HG03460 (cell line): ENCODE data around the gene RHOBTB3.
"Not testable (repeated sequence)": the region's sequence is repeated elsewhere in the genome, so short reads cannot be mapped to it uniquely, and the experiment has no call there.

Experiments used
- ATAC-seq: cut with Tn5 transposase; IDR thresholded peaks from one replicate; pipeline ENCODE4 v1.9.1; 2021; ENCODE audit not compliant: unreplicated experiment

The RHOBTB3 gene

GRCh38 chr5:95836971-95837370, 105.8 kb downstream of the RHOBTB3 start:
- not testable (repeated sequence) for ATAC-seq

- ATAC-seq, result no peak
These were observed 106.4 kb downstream of the RHOBTB3 start for GRCh38 chr5:95837492-95837891.

GRCh38 chr5:95838001-95838520, 106.9 kb downstream of the RHOBTB3 start:
- no peak for ATAC-seq

GRCh38 chr5:95838556-95838955, 107.4 kb downstream of the RHOBTB3 start:
- no peak for ATAC-seq

GRCh38 chr5:95839658-95840057, 108.5 kb downstream of the RHOBTB3 start:
- no peak for ATAC-seq

GRCh38 chr5:95840956-95841705, 110.0 kb downstream of the RHOBTB3 start:
- no peak for ATAC-seq

GRCh38 chr5:95841914-95842812, 111.0 kb downstream of the RHOBTB3 start:
- no peak for ATAC-seq

GRCh38 chr5:95842854-95843544, 111.9 kb downstream of the RHOBTB3 start:
- ATAC-seq, result peak; percentile 93

- no peak for ATAC-seq
These were observed 112.6 kb downstream of the RHOBTB3 start for GRCh38 chr5:95843733-95844223.

GRCh38 chr5:95845391-95845790, 114.3 kb downstream of the RHOBTB3 start:
- no peak for ATAC-seq
